Activated T-cell treated with anti-CD3 and anti-CD28 coated beads, Interleukin-2, amount 50 U/mL, for 72 hours (primary cell): ENCODE results near the gene FOLH1. TPM values are rescaled to one million over a fixed set of nuclear protein-coding genes. Genes with fewer than 3 reads are reported as not detected.
"Not testable (repeated sequence)": the region's sequence is repeated elsewhere in the genome, so short reads cannot be mapped to it uniquely, and the experiment has no call there.

ENCODE experiments used
- ATAC-seq, 2 donors: fragments of 150-1000 bp; cut with Tn5 transposase; replicated peaks in 1 of 2; 2 replicates each; pipeline ENCODE4 v1.10.0; 2021; ENCODE audit warnings: moderate library complexity in 2 of 2, mild to moderate bottlenecking in 1 of 2
- DNase-seq, 2 donors: peaks; one replicate each; pipeline ENCODE4 v3.0.0; 2021 to 2022; ENCODE audit warnings: mixed read lengths in 1 of 2
- H3K27ac Mint-ChIP-seq: one replicate; pipeline ENCODE4 v1.8.0; 2022; ENCODE audit warnings: mild to moderate bottlenecking, moderate library complexity, mixed read lengths
- H3K27me3 Mint-ChIP-seq: one replicate; pipeline ENCODE4 v1.8.0; 2022; ENCODE audit warnings: low read depth, mixed read lengths
- H3K36me3 Mint-ChIP-seq, 2 donors: one replicate each; pipeline ENCODE4 v1.8.0; 2022; ENCODE audit warnings: mixed read lengths in 2 of 2, mild to moderate bottlenecking in 1 of 2; ENCODE audit not compliant: insufficient read depth in 2 of 2
- H3K4me1 Mint-ChIP-seq: one replicate; pipeline ENCODE4 v1.8.0; 2022; ENCODE audit warnings: low read depth, mixed read lengths
- H3K4me3 Mint-ChIP-seq, 2 donors: one replicate each; pipeline ENCODE4 v1.8.0; 2022; ENCODE audit warnings: mild to moderate bottlenecking in 2 of 2, mixed read lengths in 2 of 2, moderate library complexity in 2 of 2
- H3K9me3 Mint-ChIP-seq, 2 donors: one replicate each; pipeline ENCODE4 v1.8.0; 2022; ENCODE audit warnings: mixed read lengths in 2 of 2
- total RNA-seq, 2 donors: library from RNA; stranded (reverse); gene quantifications; one replicate each; pipeline ENCODE4 v1.2.3, GENCODE V29; 2022

FOLH1 gene
- total RNA-seq, 2 donors from 2014 or later, result not detected

GRCh38 chr11:49168992-49169391 lies 39.4 kb downstream of the FOLH1 start:
- not testable (repeated sequence) for H3K27ac Mint-ChIP-seq, H3K4me1 Mint-ChIP-seq, H3K4me3 Mint-ChIP-seq, DNase-seq, ATAC-seq, H3K9me3 Mint-ChIP-seq, H3K36me3 Mint-ChIP-seq, H3K27me3 Mint-ChIP-seq

GRCh38 chr11:49151211-49151610 lies 57.2 kb downstream of the FOLH1 start:
- Mint-ChIP-seq H3K4me1 (no peaks in the 10 kb centered on the region), H3K9me3 (no peaks in the 10 kb centered on the region), H3K4me3 (no peak overlapping the region), H3K27me3 (no peaks in the 10 kb centered on the region), H3K36me3 (no peaks in the 10 kb centered on the region), H3K27ac (no peak overlapping the region)
- ATAC-seq (no peak), DNase-seq (no peak)

GRCh38 chr11:49102356-49102755 lies 106.0 kb downstream of the FOLH1 start:
- not testable (repeated sequence) for H3K27ac Mint-ChIP-seq, ATAC-seq

More at GRCh38 chr11:49102356-49102755, 106.0 kb downstream of the FOLH1 start:
- H3K27me3 Mint-ChIP-seq, H3K9me3 Mint-ChIP-seq, DNase-seq, H3K36me3 Mint-ChIP-seq, H3K4me3 Mint-ChIP-seq, H3K4me1 Mint-ChIP-seq: not testable (repeated sequence)

Other genes with a start within 250 kb of the FOLH1 start
- not detected for gene TRIM51G, start 224.7 kb downstream of the FOLH1 start, total RNA-seq
- gene TRIM49B, start 179.8 kb downstream of the FOLH1 start, total RNA-seq, result not detected
- gene TRIM64C, start 149.5 kb downstream of the FOLH1 start, total RNA-seq, result not detected